GM21529 (cell line): ENCODE data around the gene RCN2.
"Not testable (repeated sequence)": the region's sequence is repeated elsewhere in the genome, so short reads cannot be mapped to it uniquely, and the experiment has no call there.

Experiments used
- ATAC-seq: cut with Tn5 transposase; IDR thresholded peaks from one replicate; pipeline ENCODE4 v1.9.1; 2021; ENCODE audit not compliant: unreplicated experiment

RCN2 gene

GRCh38 chr15:76930831-76931396 lies 635 bp upstream of the RCN2 start:
- ATAC-seq: no peak

- ATAC-seq: no peak
Observed at GRCh38 chr15:76932135-76932966, 802 bp downstream of the RCN2 start.

- ATAC-seq: no peak
Observed at GRCh38 chr15:76935620-76936019, 4.1 kb downstream of the RCN2 start.

GRCh38 chr15:76936671-76937070 lies 5.1 kb downstream of the RCN2 start:
- no peak for ATAC-seq

- no peak for ATAC-seq
Observed at GRCh38 chr15:76938752-76939151, 7.2 kb downstream of the RCN2 start.

- no peak for ATAC-seq
Observed at GRCh38 chr15:76939715-76940114, 8.2 kb downstream of the RCN2 start.

- ATAC-seq: no peak
Observed at GRCh38 chr15:76941636-76942035, 10.1 kb downstream of the RCN2 start.

- ATAC-seq: no peak
Observed at GRCh38 chr15:76942331-76942730, 10.8 kb downstream of the RCN2 start.

- ATAC-seq: no peak
Observed at GRCh38 chr15:76945494-76946093, 14.0 kb downstream of the RCN2 start.

GRCh38 chr15:76947454-76947853 lies 15.9 kb downstream of the RCN2 start:
- ATAC-seq: no peak

- ATAC-seq: no peak
Observed at GRCh38 chr15:76951220-76951619, 19.7 kb downstream of the RCN2 start.

GRCh38 chr15:76953913-76954312 lies 22.4 kb downstream of the RCN2 start:
- ATAC-seq: no peak

- no peak for ATAC-seq
Observed at GRCh38 chr15:76954744-76955143, 23.2 kb downstream of the RCN2 start.

GRCh38 chr15:76961268-76962011 lies 29.9 kb downstream of the RCN2 start:
- no peak for ATAC-seq

GRCh38 chr15:76962337-76963013 lies 30.9 kb downstream of the RCN2 start:
- ATAC-seq: no peak

- ATAC-seq: no peak
Observed at GRCh38 chr15:76963596-76963995, 32.0 kb downstream of the RCN2 start.

GRCh38 chr15:76964157-76964556 lies 32.6 kb downstream of the RCN2 start:
- no peak for ATAC-seq

GRCh38 chr15:76966051-76966450 lies 34.5 kb downstream of the RCN2 start:
- ATAC-seq: not testable (repeated sequence)

GRCh38 chr15:76967067-76967466 lies 35.5 kb downstream of the RCN2 start:
- no peak for ATAC-seq

GRCh38 chr15:76968306-76968705 lies 36.8 kb downstream of the RCN2 start:
- ATAC-seq: no peak
